Muscle of arm (tissue), 12 donors: ENCODE results near the gene POLN. TPM values are rescaled to one million over a fixed set of nuclear protein-coding genes. Genes with fewer than 3 reads are reported as not detected.
"Not testable (repeated sequence)": the region's sequence is repeated elsewhere in the genome, so short reads cannot be mapped to it uniquely, and the experiment has no call there.

ENCODE experiments used
- DNase-seq: peaks from one replicate; pipeline ENCODE4 v3.0.0-alpha.2; 2013
- polyA plus RNA-seq, 12 donors: library from polyadenylated mRNA; unstranded; fragments of 120-200 nt; gene quantifications; one replicate each; pipeline ENCODE4 v1.2.1, GENCODE V29; 2013; ENCODE audit not compliant: insufficient read length in 12 of 12

POLN gene
- polyA plus RNA-seq, 12 donors = 1.7 to 4.1 (median 2.8) TPM; not detected in 2

GRCh38 chr4:2251795-2252529 is 10.0 kb upstream of the POLN start:
- DNase-seq = no peak

GRCh38 chr4:2251073-2251794 is 9.3 kb upstream of the POLN start:
- DNase-seq = no peak

- DNase-seq = no peak
These were observed 8.6 kb upstream of the POLN start for GRCh38 chr4:2250357-2251072.

GRCh38 chr4:2249526-2250356 is 7.8 kb upstream of the POLN start:
- DNase-seq = no peak

- DNase-seq = no peak
These were observed 6.9 kb upstream of the POLN start for GRCh38 chr4:2248821-2249261.

GRCh38 chr4:2248044-2248780 is 6.3 kb upstream of the POLN start:
- no peak for DNase-seq

- no peak for DNase-seq
These were observed 5.5 kb upstream of the POLN start for GRCh38 chr4:2247128-2248043.

- DNase-seq = no peak
These were observed 4.6 kb upstream of the POLN start for GRCh38 chr4:2246384-2247127.

GRCh38 chr4:2245787-2246275 is 3.9 kb upstream of the POLN start:
- no peak for DNase-seq

- DNase-seq = no peak
These were observed 3.3 kb upstream of the POLN start for GRCh38 chr4:2245057-2245786.

GRCh38 chr4:2243681-2244380 is 1.9 kb upstream of the POLN start:
- DNase-seq = no peak

GRCh38 chr4:2241003-2241402 is 918 bp downstream of the POLN start:
- DNase-seq = no peak

GRCh38 chr4:2236944-2237666 is 4.8 kb downstream of the POLN start:
- DNase-seq = no peak

- DNase-seq = no peak
These were observed 10.8 kb downstream of the POLN start for GRCh38 chr4:2231082-2231481.

- DNase-seq = no peak
These were observed 15.7 kb downstream of the POLN start for GRCh38 chr4:2226261-2226660.

- no peak for DNase-seq
These were observed 19.1 kb downstream of the POLN start for GRCh38 chr4:2222838-2223237.

- DNase-seq = not testable (repeated sequence)
These were observed 20.5 kb downstream of the POLN start for GRCh38 chr4:2221378-2221777.
